Brain microvascular endothelial cell (primary cell): ENCODE results near the gene EFCAB5.
"Not testable (repeated sequence)": the region's sequence is repeated elsewhere in the genome, so short reads cannot be mapped to it uniquely, and the experiment has no call there.

Experiments
- DNase-seq: peaks from one replicate; pipeline ENCODE4 v3.0.0-alpha.2; 2020
- H3K27ac ChIP-seq: fragments of 250-450 bp; sonication (Bioruptor Pico); 2 replicates; pipeline ENCODE4 v1.5.1; 2020; ENCODE audit warnings: mild to moderate bottlenecking, moderate library complexity
- H3K27me3 ChIP-seq: fragments of 250-450 bp; sonication (Bioruptor Pico); replicated peaks from 2 replicates; pipeline ENCODE4 v1.5.1; 2020; ENCODE audit warnings: mild to moderate bottlenecking
- H3K36me3 ChIP-seq: fragments of 250-450 bp; sonication (Bioruptor Pico); replicated peaks from 2 replicates; pipeline ENCODE4 v1.5.1; 2020; ENCODE audit warnings: mild to moderate bottlenecking
- H3K4me3 ChIP-seq: 2 replicates; pipeline ENCODE4 v1.5.1; 2011; ENCODE audit warnings: low read depth, mild to moderate bottlenecking, control low read depth, low read length, moderate library complexity
- CTCF ChIP-seq: IDR thresholded peaks from 2 replicates; pipeline ENCODE4 v1.5.1; 2011; ENCODE audit warnings: low read depth, mild to moderate bottlenecking, moderate library complexity, low read length, control low read depth, inconsistent platforms; ENCODE audit errors: missing control alignments
- in situ Hi-C: cut with HindIII; loops from 2 replicates; pipeline ENCODE4 v1.10.0; 2017; ENCODE audit warnings: low sequenced_read_pairs, low pct_ligation_motif_present

EFCAB5 gene

DNA sequence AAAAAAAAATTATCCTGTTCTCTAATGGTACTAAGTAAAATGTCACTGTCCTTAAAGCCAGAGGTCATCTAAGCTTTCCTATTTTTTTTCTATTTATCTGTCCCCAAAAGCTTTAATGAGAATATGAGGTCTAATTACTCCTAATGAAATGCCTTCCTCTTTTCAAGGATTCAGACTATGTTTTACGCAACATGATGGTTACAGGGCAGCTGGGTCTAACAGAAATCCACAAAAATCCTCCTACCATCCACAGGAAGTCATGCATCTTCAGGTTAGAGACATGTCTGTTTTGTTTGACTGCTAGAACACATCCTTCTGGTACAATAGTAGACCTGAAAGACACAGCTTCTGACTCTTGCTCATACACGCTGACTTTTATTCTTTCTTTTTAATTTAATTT is 145.5 kb downstream of the EFCAB5 start:
- DNase-seq, result no peak
- Histone ChIP-seq H3K27ac (no peak overlapping the region), H3K27me3 (no peaks in the 10 kb centered on the region), H3K4me3 (no peak overlapping the region), H3K36me3 (no peaks in the 10 kb centered on the region)
- in situ Hi-C loops, result no loop called here
- no peak for TF ChIP-seq CTCF

GRCh38 chr17:30087431-30087830 is 146.0 kb downstream of the EFCAB5 start:
- H3K27ac ChIP-seq, H3K27me3 ChIP-seq, H3K36me3 ChIP-seq, in situ Hi-C loops, H3K4me3 ChIP-seq, DNase-seq: not testable (repeated sequence)

DNA sequence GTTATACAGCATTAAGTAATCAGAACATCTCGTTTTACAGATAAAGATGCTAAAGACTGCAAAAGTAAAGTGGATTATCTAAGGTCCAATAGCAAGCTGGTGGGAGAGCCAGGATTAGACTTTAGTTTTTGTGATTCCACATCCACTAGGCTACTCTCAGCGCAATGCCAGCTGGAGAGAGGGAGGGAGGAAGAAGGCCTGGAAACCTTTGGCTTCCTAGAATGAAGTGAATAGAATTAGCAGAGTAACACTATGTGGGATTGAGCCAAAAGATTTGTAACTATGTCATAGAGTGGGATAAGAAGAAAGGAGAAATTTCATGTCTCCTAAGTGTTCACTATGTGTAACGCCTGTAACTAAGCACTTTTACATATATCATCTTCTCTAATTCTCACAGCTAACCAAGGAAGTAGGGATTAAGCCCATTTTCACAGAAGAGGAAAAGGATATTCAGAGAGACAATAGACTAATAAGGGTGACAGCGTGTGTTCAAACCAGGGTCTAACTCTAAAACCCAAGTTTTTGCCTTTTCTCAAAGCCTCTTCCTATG is 149.8 kb downstream of the EFCAB5 start:
- Histone ChIP-seq H3K27me3 (no peaks in the 10 kb centered on the region), H3K36me3 (no peaks in the 10 kb centered on the region), H3K27ac (no peak overlapping the region), H3K4me3 (no peak overlapping the region)
- in situ Hi-C loops, result no loop called here
- no peak for DNase-seq
- no peak for TF ChIP-seq CTCF

DNA sequence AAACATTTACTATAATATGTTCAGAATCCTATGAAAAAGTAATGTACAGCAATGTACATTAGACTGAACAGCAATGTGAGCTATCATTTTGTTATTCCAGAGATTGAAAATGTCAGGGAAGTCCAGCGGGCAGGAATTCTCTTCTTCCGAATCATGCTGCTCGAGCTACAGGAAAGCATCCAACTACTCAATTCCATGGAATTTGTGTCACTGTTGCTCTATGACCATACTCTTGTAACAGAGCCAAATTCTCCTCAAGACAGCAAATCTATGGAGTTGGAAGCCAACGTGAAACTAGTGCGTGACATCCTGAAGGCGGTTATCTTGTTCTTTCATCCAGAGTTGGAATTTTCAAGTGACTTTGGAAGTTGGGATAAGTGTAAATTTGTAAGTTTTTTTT is 150.3 kb downstream of the EFCAB5 start:
- no peak for TF ChIP-seq CTCF
- no peaks in the 10 kb centered on the region for H3K36me3 ChIP-seq
- in situ Hi-C loops, result no loop called here
- H3K27me3 ChIP-seq, result no peaks in the 10 kb centered on the region
- peak; percentile 46 for DNase-seq
- H3K27ac ChIP-seq, result no peak overlapping the region
- H3K4me3 ChIP-seq, result no peak overlapping the region

DNA sequence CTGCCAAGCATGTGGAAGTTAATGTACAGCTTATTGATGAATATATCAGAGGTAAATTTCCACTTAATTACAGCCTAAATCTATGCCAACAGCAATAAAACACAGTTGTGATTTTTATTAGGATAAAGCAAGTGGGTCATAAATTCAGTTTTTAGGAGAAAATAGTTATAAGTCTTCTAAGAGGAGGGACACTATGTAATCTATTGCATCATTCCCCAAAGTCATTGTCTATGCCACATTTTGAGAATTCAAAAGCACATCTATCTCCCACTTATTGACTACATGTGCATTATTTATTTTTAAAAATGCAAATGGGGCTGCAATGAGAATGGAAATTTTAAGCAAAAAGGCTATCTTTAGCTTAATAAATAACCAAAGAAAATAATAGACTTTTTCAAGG is 151.5 kb downstream of the EFCAB5 start:
- no peak for TF ChIP-seq CTCF
- Histone ChIP-seq H3K27me3 (no peaks in the 10 kb centered on the region), H3K4me3 (no peak overlapping the region), H3K36me3 (no peaks in the 10 kb centered on the region), H3K27ac (no peak overlapping the region)
- no peak for DNase-seq
- in situ Hi-C loops, result no loop called here

GRCh38 chr17:30093463-30094147 is 152.2 kb downstream of the EFCAB5 start:
- Histone ChIP-seq H3K27ac (no peak overlapping the region), H3K36me3 (no peaks in the 10 kb centered on the region), H3K4me3 (no peak overlapping the region), H3K27me3 (no peaks in the 10 kb centered on the region)
- peak; percentile 55 for DNase-seq
- in situ Hi-C loops, result no loop called here
- peak; percentile 73 for TF ChIP-seq CTCF
